ENCODE data around the gene MALAT1. TPM values are rescaled to one million over a fixed set of nuclear protein-coding genes. Genes with fewer than 3 reads are reported as not detected.
"Not testable (repeated sequence)": the region's sequence is repeated elsewhere in the genome, so short reads cannot be mapped to it uniquely, and the experiment has no call there.

The MALAT1 gene
- 15,262 TPM for total RNA-seq
- 219 TPM for polyA plus RNA-seq (ENCODE audit: insufficient read depth, low read depth, low replicate concordance)
- long read RNA-seq, donor 1, full-length matches to known transcripts: 1,079 of 1,079 reads
- long read RNA-seq, donor 1, partial matches to known transcripts: 0 of 1,079 reads
- long read RNA-seq, donor 1, other reads (novel, unspliced or antisense): 0 of 1,079 reads
- long read RNA-seq, donor 2, full-length matches to known transcripts: 2,089 of 2,089 reads
- long read RNA-seq, donor 2, partial matches to known transcripts: 0 of 2,089 reads
- long read RNA-seq, donor 2, other reads (novel, unspliced or antisense): 0 of 2,089 reads
- long read RNA-seq, donor 3, full-length matches to known transcripts: 3,927 of 3,927 reads
- long read RNA-seq, donor 3, partial matches to known transcripts: 0 of 3,927 reads
- long read RNA-seq, donor 3, other reads (novel, unspliced or antisense): 0 of 3,927 reads
- long read RNA-seq, donor 4, full-length matches to known transcripts: 1,464 of 1,464 reads
- long read RNA-seq, donor 4, partial matches to known transcripts: 0 of 1,464 reads
- long read RNA-seq, donor 4, other reads (novel, unspliced or antisense): 0 of 1,464 reads
- long read RNA-seq, donor 5, full-length matches to known transcripts: 312 of 312 reads
- long read RNA-seq, donor 5, partial matches to known transcripts: 0 of 312 reads
- long read RNA-seq, donor 5, other reads (novel, unspliced or antisense): 0 of 312 reads
- long read RNA-seq, donor 6, full-length matches to known transcripts: 4,486 of 4,486 reads
- long read RNA-seq, donor 6, partial matches to known transcripts: 0 of 4,486 reads
- long read RNA-seq, donor 6, other reads (novel, unspliced or antisense): 0 of 4,486 reads
- long read RNA-seq, donor 7, full-length matches to known transcripts: 4,502 of 4,506 reads
- long read RNA-seq, donor 7, partial matches to known transcripts: 0 of 4,506 reads
- long read RNA-seq, donor 7, other reads (novel, unspliced or antisense): 4 of 4,506 reads
- long read RNA-seq, donor 8, full-length matches to known transcripts: 1,386 of 1,386 reads
- long read RNA-seq, donor 8, partial matches to known transcripts: 0 of 1,386 reads
- long read RNA-seq, donor 8, other reads (novel, unspliced or antisense): 0 of 1,386 reads
- long read RNA-seq, donor 9, full-length matches to known transcripts: 640 of 640 reads
- long read RNA-seq, donor 9, partial matches to known transcripts: 0 of 640 reads
- long read RNA-seq, donor 9, other reads (novel, unspliced or antisense): 0 of 640 reads
- long read RNA-seq, donor 10, full-length matches to known transcripts: 2,609 of 2,609 reads
- long read RNA-seq, donor 10, partial matches to known transcripts: 0 of 2,609 reads
- long read RNA-seq, donor 10, other reads (novel, unspliced or antisense): 0 of 2,609 reads

GRCh38 chr11:65498977-65499712 is at the start of gene MALAT1:
TSS of gene MALAT1 (plus strand) at chr11:65499045.
- TF ChIP-seq, protein P1, sequence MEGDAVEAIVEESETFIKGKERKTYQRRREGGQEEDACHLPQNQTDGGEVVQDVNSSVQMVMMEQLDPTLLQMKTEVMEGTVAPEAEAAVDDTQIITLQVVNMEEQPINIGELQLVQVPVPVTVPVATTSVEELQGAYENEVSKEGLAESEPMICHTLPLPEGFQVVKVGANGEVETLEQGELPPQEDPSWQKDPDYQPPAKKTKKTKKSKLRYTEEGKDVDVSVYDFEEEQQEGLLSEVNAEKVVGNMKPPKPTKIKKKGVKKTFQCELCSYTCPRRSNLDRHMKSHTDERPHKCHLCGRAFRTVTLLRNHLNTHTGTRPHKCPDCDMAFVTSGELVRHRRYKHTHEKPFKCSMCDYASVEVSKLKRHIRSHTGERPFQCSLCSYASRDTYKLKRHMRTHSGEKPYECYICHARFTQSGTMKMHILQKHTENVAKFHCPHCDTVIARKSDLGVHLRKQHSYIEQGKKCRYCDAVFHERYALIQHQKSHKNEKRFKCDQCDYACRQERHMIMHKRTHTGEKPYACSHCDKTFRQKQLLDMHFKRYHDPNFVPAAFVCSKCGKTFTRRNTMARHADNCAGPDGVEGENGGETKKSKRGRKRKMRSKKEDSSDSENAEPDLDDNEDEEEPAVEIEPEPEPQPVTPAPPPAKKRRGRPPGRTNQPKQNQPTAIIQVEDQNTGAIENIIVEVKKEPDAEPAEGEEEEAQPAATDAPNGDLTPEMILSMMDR (IDR thresholded peaks at IDR 0.05; ENCODE audit: borderline replicate concordance, extremely low read depth, insufficient read depth): no peak
- Histone ChIP-seq H3K9me3 (ENCODE audit: control insufficient read depth in 2 of 3, insufficient read depth in 1 of 3, low read length in 3 of 3) (no peaks in the 10 kb centered on the region), H3K4me3 (ENCODE audit: low read length in 3 of 3) (peak within 1 kb of the TSS; percentile 81 to 97 (median 93)), H3K4me1 (ENCODE audit: control insufficient read depth in 2 of 3, insufficient read depth in 2 of 3, low read depth in 1 of 3, low read length in 3 of 3) (peaks cover 0 to 17% (median 14%) of the 10 kb centered on the region in 3 donors), H3K27ac (ENCODE audit: low read depth in 2 of 2, low read length in 2 of 2) (peak within 1 kb of the TSS; percentile 99), H3K9ac (ENCODE audit: low read length in 3 of 3) (peak within 1 kb of the TSS; percentile 84 to 100 (median 100)), H3K27me3 (ENCODE audit: control insufficient read depth, insufficient read depth, low read length) (no peaks in the 10 kb centered on the region), H3K36me3 (ENCODE audit: control insufficient read depth in 2 of 3, insufficient read depth in 3 of 3, low read length in 3 of 3) (peaks cover 17 to 42% (median 23%) of the 10 kb centered on the region in 3 donors)
- intact Hi-C loops (cut with DNase I): no loop called here
- no peak for FAIRE-seq
- DNase-seq: peak; percentile 96 to 98 (median 98)

DNA sequence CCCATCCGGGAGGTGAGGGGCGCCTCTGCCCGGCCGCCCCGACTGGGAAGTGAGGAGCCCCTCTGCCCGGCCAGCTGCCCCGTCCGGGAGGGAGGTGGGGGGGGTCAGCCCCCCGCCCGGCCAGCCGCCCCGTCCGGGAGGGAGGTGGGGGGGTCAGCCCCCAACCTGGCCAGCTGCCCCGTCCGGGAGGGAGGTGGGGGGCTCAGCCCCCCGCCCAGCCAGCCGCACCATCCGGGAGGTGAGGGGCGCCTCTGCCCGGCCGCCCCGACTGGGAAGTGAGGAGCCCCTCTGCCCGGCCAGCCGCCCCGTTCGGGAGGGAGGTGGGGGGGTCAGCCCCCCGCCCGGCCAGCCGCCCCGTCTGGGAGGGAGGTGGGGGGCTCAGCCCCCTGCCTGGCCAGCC is 47.5 kb upstream of the MALAT1 start:
- H3K9ac ChIP-seq (ENCODE audit: low read length in 3 of 3); H3K9me3 ChIP-seq (ENCODE audit: control insufficient read depth in 2 of 3, insufficient read depth in 1 of 3, low read length in 3 of 3); H3K4me3 ChIP-seq (ENCODE audit: low read length in 3 of 3); H3K27ac ChIP-seq (ENCODE audit: low read depth in 2 of 2, low read length in 2 of 2); H3K27me3 ChIP-seq (ENCODE audit: control insufficient read depth, insufficient read depth, low read length); H3K36me3 ChIP-seq (ENCODE audit: control insufficient read depth in 2 of 3, insufficient read depth in 3 of 3, low read length in 3 of 3); FAIRE-seq; H3K4me1 ChIP-seq (ENCODE audit: control insufficient read depth in 2 of 3, insufficient read depth in 2 of 3, low read depth in 1 of 3, low read length in 3 of 3); intact Hi-C loops (cut with DNase I): not testable (repeated sequence)
- peak in 1 of 5 donors; percentile 32 for DNase-seq

DNA sequence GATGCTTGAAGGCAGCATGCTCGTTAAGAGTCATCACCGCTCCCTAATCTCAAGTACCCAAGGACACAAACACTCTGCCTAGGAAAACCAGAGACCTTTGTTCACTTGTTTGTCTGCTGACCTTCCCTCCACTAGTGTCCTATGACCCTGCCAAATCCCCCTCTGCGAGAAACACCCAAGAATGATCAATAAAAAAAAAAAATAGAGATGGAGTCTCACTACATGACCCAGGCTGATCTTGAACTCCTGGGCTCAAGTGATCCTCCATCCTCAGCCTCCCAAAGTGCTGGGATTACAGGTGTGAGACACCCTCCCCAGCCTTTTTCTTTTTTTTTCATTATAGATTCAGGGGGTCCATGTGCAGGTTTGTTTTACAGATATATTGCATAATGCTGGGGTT is 46.6 kb upstream of the MALAT1 start:
- H3K27me3 ChIP-seq (ENCODE audit: control insufficient read depth, insufficient read depth, low read length); H3K9ac ChIP-seq (ENCODE audit: low read length in 3 of 3); H3K9me3 ChIP-seq (ENCODE audit: control insufficient read depth in 2 of 3, insufficient read depth in 1 of 3, low read length in 3 of 3); H3K4me3 ChIP-seq (ENCODE audit: low read length in 3 of 3); H3K4me1 ChIP-seq (ENCODE audit: control insufficient read depth in 2 of 3, insufficient read depth in 2 of 3, low read depth in 1 of 3, low read length in 3 of 3); H3K27ac ChIP-seq (ENCODE audit: low read depth in 2 of 2, low read length in 2 of 2); H3K36me3 ChIP-seq (ENCODE audit: control insufficient read depth in 2 of 3, insufficient read depth in 3 of 3, low read length in 3 of 3); intact Hi-C loops (cut with DNase I); FAIRE-seq; DNase-seq: not testable (repeated sequence)
